ENCODE data around the gene ZSCAN12. TPM values are rescaled to one million over a fixed set of nuclear protein-coding genes. Genes with fewer than 3 reads are reported as not detected.
A peak's percentile ranks its signal among the peaks of the same experiment; 100 is the strongest.

The ZSCAN12 gene
- total RNA-seq, 1 experiment from 2014 or later, result 12.6 TPM

- no peak overlapping the region for H4K8ac ChIP-seq (replicated peaks; ENCODE audit: insufficient read length, low read depth, low read length)
- peak overlapping the region; percentile 58 for H2BK12ac ChIP-seq (ENCODE audit: insufficient read length, low read depth, low read length)
- H3K27ac ChIP-seq (ENCODE audit: insufficient read length, low read depth, low read length), result no peak overlapping the region
- peaks cover 14% of the 10 kb centered on the region for H3K23me2 ChIP-seq (ENCODE audit: insufficient read length, low read depth, low read length, poor library complexity, severe bottlenecking)
- H3K4me3 Mint-ChIP-seq, result no peak overlapping the region; a peak in 1 of 5 replicates
- no peak overlapping the region for H3T11ph ChIP-seq (ENCODE audit: low read length)
- no peak overlapping the region for H3K23ac ChIP-seq (ENCODE audit: insufficient read length, low read depth, low read length)
- H3K18ac ChIP-seq (ENCODE audit: insufficient read length, low read depth, low read length), result peak overlapping the region; percentile 92
- no peaks in the 10 kb centered on the region for H3K79me1 ChIP-seq (ENCODE audit: insufficient read depth, low read depth, low read length, poor library complexity, severe bottlenecking)
- H3K9me3 Mint-ChIP-seq, result peaks cover 0 to 5% of the 10 kb centered on the region in 2 experiments; a peak in 2 of 5 replicates
- H3K4me1 Mint-ChIP-seq, result peaks cover 9 to 11% of the 10 kb centered on the region in 2 experiments; a peak in 3 of 4 replicates
- H2AFZ ChIP-seq (ENCODE audit: low read length), result no peak overlapping the region
- H4K5ac ChIP-seq (ENCODE audit: insufficient read length, low read depth, low read length), result no peak overlapping the region
- H2BK5ac ChIP-seq (ENCODE audit: insufficient read length, low read length), result no peak overlapping the region
- H3K79me2 ChIP-seq (ENCODE audit: insufficient read depth, low read length), result no peaks in the 10 kb centered on the region
- no peaks in the 10 kb centered on the region for H3K9me3 ChIP-seq (ENCODE audit: control insufficient read depth, low read depth, low read length)
- H2AK5ac ChIP-seq (ENCODE audit: insufficient read length, low read length), result no peak overlapping the region
- no peak overlapping the region; a peak in 1 of 7 replicates for H3K27ac Mint-ChIP-seq
- no peaks in the 10 kb centered on the region for H3K4me1 ChIP-seq (ENCODE audit: insufficient read depth, low read length)
- peak overlapping the region; percentile 87 for H2BK120ac ChIP-seq (ENCODE audit: low read depth, low read length, poor library complexity, severe bottlenecking)
- no peak for DNase-seq
- no peak overlapping the region for H4K91ac ChIP-seq (ENCODE audit: insufficient read length, low read depth, low read length)
- H2BK20ac ChIP-seq (ENCODE audit: low read depth, low read length, poor library complexity, severe bottlenecking), result no peak overlapping the region
- peaks cover under 1 to 1% (median 1%) of the 10 kb centered on the region in 3 experiments; a peak in 4 of 7 replicates for H3K36me3 Mint-ChIP-seq (ENCODE audit: insufficient read depth in 1 of 3, low read depth in 3 of 3)
- TF ChIP-seq CTCF (conservative IDR thresholded peaks at IDR 0.05), result no peak
- H3K56ac ChIP-seq (ENCODE audit: insufficient read length, low read depth, low read length), result no peak overlapping the region
- WGBS (ENCODE audit: extremely low coverage, insufficient read length, low lambda C conversion rate), result no CpG with 5 or more reads among the region's 7 CpGs
- no peaks in the 10 kb centered on the region for H3K27me3 Mint-ChIP-seq (ENCODE audit: low read depth)
- H2BK15ac ChIP-seq (ENCODE audit: low read depth, low read length), result no peak overlapping the region
- H4K20me1 ChIP-seq (ENCODE audit: control insufficient read depth, insufficient read depth, insufficient read length), result no peaks in the 10 kb centered on the region
- H3K4ac ChIP-seq (ENCODE audit: low read depth, low read length), result peak overlapping the region; percentile 97; the same call in 1 of the 2 replicates
- peak overlapping the region; percentile 87 for H3K4me2 ChIP-seq (ENCODE audit: insufficient read depth, insufficient read length, low read length)
- peak overlapping the region; percentile 79 for H3K9ac ChIP-seq (ENCODE audit: extremely low read depth, insufficient read length, low read length)
- peak overlapping the region; percentile 96; the same call in 1 of the 2 replicates for H3K14ac ChIP-seq (ENCODE audit: insufficient read depth, low read length)
- no peaks in the 10 kb centered on the region for H3K27me3 ChIP-seq (ENCODE audit: insufficient read depth, low read length)
These were observed 65.1 kb downstream of the ZSCAN12 start for GRCh38 chr6:28334286-28335039.

Data from H9 (cell line).